IMR-90 (cell line): ENCODE results near the gene AKT1S1.

ENCODE experiments used
- BHLHE40 ChIP-seq: fragments of 150-350 bp; IDR thresholded peaks from 2 replicates; pipeline ENCODE4 v1.6.1; 2016; ENCODE audit warnings: mild to moderate bottlenecking, low read depth, low read length
- MAZ ChIP-seq: IDR thresholded peaks from 2 replicates; pipeline ENCODE4 v1.6.1; 2012; ENCODE audit warnings: low read depth, mild to moderate bottlenecking, low read length, improper control_type of control experiment, moderate library complexity, borderline replicate concordance
- MXI1 ChIP-seq: IDR thresholded peaks from 2 replicates; pipeline ENCODE4 v1.6.1; 2012; ENCODE audit warnings: low read depth, mild to moderate bottlenecking, low read length, moderate library complexity, borderline replicate concordance
- POLR2A ChIP-seq: IDR thresholded peaks from 2 replicates; pipeline ENCODE4 v1.6.1; 2012; ENCODE audit warnings: mild to moderate bottlenecking, low read depth, low read length
- RAD21 ChIP-seq: IDR thresholded peaks from 2 replicates; pipeline ENCODE4 v1.6.1; 2012; ENCODE audit warnings: low read length, improper control_type of control experiment
- RFX5 ChIP-seq: IDR thresholded peaks from 2 replicates; pipeline ENCODE4 v1.8.0; 2012; ENCODE audit warnings: low read depth, mild to moderate bottlenecking, low read length, moderate library complexity
- SMC3 ChIP-seq: fragments of 150-350 bp; IDR thresholded peaks from 2 replicates; pipeline ENCODE4 v1.6.1; 2016; ENCODE audit warnings: low read depth, mild to moderate bottlenecking, antibody characterized with exemption, low read length, moderate library complexity
- USF2 ChIP-seq: fragments of 150-350 bp; IDR thresholded peaks from 2 replicates; pipeline ENCODE4 v1.6.1; 2017; ENCODE audit warnings: mild to moderate bottlenecking, antibody characterized with exemption, low read length, low read depth
- TF ChIP-seq, protein P1 (sequence below): conservative IDR thresholded peaks from 2 replicates; pipeline ENCODE4 v1.5.1; 2012; ENCODE audit warnings: mild to moderate bottlenecking, low read depth, low read length, improper control_type of control experiment

GRCh38 chr19:49910179-49910578 lies 33.0 kb upstream of the AKT1S1 start:
- TF ChIP-seq, protein P1, sequence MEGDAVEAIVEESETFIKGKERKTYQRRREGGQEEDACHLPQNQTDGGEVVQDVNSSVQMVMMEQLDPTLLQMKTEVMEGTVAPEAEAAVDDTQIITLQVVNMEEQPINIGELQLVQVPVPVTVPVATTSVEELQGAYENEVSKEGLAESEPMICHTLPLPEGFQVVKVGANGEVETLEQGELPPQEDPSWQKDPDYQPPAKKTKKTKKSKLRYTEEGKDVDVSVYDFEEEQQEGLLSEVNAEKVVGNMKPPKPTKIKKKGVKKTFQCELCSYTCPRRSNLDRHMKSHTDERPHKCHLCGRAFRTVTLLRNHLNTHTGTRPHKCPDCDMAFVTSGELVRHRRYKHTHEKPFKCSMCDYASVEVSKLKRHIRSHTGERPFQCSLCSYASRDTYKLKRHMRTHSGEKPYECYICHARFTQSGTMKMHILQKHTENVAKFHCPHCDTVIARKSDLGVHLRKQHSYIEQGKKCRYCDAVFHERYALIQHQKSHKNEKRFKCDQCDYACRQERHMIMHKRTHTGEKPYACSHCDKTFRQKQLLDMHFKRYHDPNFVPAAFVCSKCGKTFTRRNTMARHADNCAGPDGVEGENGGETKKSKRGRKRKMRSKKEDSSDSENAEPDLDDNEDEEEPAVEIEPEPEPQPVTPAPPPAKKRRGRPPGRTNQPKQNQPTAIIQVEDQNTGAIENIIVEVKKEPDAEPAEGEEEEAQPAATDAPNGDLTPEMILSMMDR = no peak
- TF ChIP-seq SMC3 (no peak), RAD21 (no peak), RFX5 (no peak), USF2 (no peak), POLR2A (no peak), MAZ (no peak), BHLHE40 (no peak), MXI1 (no peak)
